GM10266 (cell line): ENCODE measurements around the gene CAAP1.

Experiments
- DNase-seq: peaks from one replicate; pipeline ENCODE4 v3.0.0; 2012; ENCODE audit errors: extremely low spot score
- CTCF ChIP-seq: IDR thresholded peaks from 2 replicates; pipeline ENCODE4 v1.5.1; 2012; ENCODE audit warnings: mild to moderate bottlenecking, low read depth; ENCODE audit not compliant: control insufficient read depth, insufficient read depth; ENCODE audit errors: missing control alignments

Gene CAAP1

GRCh38 chr9:26925609-26926008 is 33.0 kb upstream of the CAAP1 start:
- no peak for TF ChIP-seq CTCF
- DNase-seq = no peak

GRCh38 chr9:26919698-26920097 is 27.1 kb upstream of the CAAP1 start:
- TF ChIP-seq CTCF = no peak

GRCh38 chr9:26913138-26913668 is 20.6 kb upstream of the CAAP1 start:
- no peak for DNase-seq
- no peak for TF ChIP-seq CTCF

More at GRCh38 chr9:26919698-26920097, 27.1 kb upstream of the CAAP1 start:
- no peak for DNase-seq

- TF ChIP-seq CTCF = no peak
- DNase-seq = no peak
These were observed 12.1 kb upstream of the CAAP1 start for GRCh38 chr9:26904671-26905070.

- no peak for DNase-seq
- no peak for TF ChIP-seq CTCF
These were observed 11.5 kb upstream of the CAAP1 start for GRCh38 chr9:26904070-26904469.

- no peak for TF ChIP-seq CTCF
- DNase-seq = no peak
These were observed 551 bp upstream of the CAAP1 start for GRCh38 chr9:26893030-26893676.

GRCh38 chr9:26891726-26892125 is 876 bp downstream of the CAAP1 start:
- TF ChIP-seq CTCF = no peak
- DNase-seq = no peak
